BE2C (cell line): ENCODE data around the gene KRTAP10-1.
"Not testable (repeated sequence)": the region's sequence is repeated elsewhere in the genome, so short reads cannot be mapped to it uniquely, and the experiment has no call there.

Experiments
- DNase-seq: peaks from one replicate; pipeline ENCODE4 v3.0.0-alpha.2; 2020
- H3K27me3 ChIP-seq: fragments of 250-450 bp; sonication (Bioruptor Pico); 2 replicates; pipeline ENCODE4 v1.5.1; 2020; ENCODE audit warnings: mild to moderate bottlenecking
- H3K36me3 ChIP-seq: fragments of 250-450 bp; sonication (Bioruptor Pico); 2 replicates; pipeline ENCODE4 v1.5.1; 2020; ENCODE audit warnings: mild to moderate bottlenecking
- H3K4me1 ChIP-seq: fragments of 250-450 bp; sonication (Bioruptor Pico); 2 replicates; pipeline ENCODE4 v1.5.1; 2020
- H3K4me3 ChIP-seq: 2 replicates; pipeline ENCODE4 v1.5.1; 2011; ENCODE audit warnings: low read depth, low read length
- H3K9me3 ChIP-seq: fragments of 250-450 bp; sonication (Bioruptor Pico); 2 replicates; pipeline ENCODE4 v1.5.1; 2020
- TF ChIP-seq, protein P1 (sequence below): IDR thresholded peaks from 2 replicates; pipeline ENCODE4 v1.5.1; 2012; ENCODE audit warnings: mild to moderate bottlenecking, low read depth, low read length

The KRTAP10-1 gene

DNA sequence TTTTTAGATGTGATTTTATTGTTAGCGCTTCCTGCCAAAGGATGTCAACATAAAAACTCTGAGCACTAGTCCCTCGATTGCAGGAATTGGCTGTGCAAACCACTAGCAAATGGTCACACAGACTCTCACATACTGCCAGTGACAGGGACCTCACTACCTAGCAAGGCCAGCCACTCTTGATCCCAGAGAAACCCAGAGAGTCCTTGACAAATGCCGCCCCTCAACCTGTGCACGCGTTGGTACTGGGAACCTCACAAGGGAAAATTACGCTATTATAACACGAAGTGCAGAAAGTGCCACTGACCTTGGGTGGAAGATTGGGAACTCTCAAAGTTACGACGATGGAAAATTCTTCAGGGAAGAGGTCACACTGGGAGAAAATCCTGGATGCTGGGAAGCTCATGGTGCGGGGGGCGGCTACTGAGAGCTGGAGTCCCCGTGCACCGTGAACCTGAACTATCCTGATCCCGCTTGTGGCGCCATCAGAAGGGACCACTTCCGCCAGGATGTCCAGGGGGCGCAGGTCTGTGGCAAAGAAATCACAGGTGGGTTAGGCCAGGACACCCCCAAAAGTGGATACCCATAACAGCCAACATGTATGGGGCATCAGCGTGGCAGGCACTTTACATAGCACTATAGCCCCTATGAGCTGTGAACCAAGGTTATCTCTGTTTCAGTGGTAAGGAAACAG is 27.6 kb upstream of the KRTAP10-1 start:
- Histone ChIP-seq H3K4me3 (no peak overlapping the region), H3K4me1 (no peaks in the 10 kb centered on the region), H3K27me3 (no peaks in the 10 kb centered on the region; the same call in 1 of the 2 replicates), H3K9me3 (no peaks in the 10 kb centered on the region), H3K36me3 (no peaks in the 10 kb centered on the region)
- DNase-seq = no peak
- TF ChIP-seq, protein P1, sequence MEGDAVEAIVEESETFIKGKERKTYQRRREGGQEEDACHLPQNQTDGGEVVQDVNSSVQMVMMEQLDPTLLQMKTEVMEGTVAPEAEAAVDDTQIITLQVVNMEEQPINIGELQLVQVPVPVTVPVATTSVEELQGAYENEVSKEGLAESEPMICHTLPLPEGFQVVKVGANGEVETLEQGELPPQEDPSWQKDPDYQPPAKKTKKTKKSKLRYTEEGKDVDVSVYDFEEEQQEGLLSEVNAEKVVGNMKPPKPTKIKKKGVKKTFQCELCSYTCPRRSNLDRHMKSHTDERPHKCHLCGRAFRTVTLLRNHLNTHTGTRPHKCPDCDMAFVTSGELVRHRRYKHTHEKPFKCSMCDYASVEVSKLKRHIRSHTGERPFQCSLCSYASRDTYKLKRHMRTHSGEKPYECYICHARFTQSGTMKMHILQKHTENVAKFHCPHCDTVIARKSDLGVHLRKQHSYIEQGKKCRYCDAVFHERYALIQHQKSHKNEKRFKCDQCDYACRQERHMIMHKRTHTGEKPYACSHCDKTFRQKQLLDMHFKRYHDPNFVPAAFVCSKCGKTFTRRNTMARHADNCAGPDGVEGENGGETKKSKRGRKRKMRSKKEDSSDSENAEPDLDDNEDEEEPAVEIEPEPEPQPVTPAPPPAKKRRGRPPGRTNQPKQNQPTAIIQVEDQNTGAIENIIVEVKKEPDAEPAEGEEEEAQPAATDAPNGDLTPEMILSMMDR = no peak

DNA sequence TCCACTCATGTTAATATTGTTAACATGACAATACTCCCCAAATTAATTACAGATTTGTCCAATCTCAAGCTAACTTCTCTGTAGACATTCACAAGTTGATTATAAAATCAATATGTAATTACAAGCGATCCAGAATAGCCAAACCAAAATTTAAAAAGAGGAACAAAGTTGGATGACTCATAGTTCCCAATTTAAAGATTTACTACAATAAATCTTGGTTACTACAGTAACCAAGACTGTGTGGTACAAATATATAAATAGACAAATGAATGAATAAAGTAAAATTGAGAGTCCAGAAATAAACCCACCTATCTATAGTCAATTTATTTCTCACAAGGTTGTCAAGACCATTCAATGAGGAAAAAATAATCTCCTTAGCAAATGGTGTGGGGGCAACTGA is 26.4 kb upstream of the KRTAP10-1 start:
- TF ChIP-seq, protein P1 = no peak
- Histone ChIP-seq H3K4me1 (no peaks in the 10 kb centered on the region), H3K36me3 (no peaks in the 10 kb centered on the region), H3K4me3 (no peak overlapping the region), H3K27me3 (no peaks in the 10 kb centered on the region; the same call in 1 of the 2 replicates), H3K9me3 (no peaks in the 10 kb centered on the region)
- DNase-seq = no peak

DNA sequence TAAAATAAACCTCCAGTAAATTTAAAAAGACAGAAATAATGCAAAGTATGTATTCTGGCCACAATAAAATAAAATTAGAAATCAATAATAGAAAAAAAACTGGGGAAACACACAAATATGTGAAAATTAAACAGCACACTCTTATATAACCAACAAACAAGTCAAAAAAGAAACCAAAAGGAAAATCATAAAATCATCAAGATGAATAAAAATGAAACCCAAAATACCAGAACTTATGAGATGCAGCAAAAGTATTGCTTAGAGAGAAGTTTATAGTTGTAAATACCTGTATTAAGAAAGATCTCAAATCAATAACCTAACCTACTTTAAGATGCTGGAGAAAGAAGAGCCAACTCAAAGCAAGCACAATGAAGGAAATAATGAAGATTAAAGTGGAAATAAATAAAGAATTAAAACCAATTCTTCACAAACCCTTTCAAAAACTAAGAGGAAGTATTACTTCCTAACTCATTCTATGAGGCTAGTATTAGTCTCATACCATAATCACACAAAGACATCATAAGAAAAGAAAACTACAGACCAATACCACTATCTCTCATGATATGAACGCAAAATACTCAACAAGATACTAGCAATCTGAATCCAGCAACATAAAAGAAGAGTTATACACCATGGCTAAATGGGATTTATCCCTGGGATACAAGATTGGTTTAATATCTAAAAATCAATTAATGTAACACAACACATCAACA is 25.0 kb upstream of the KRTAP10-1 start:
- DNase-seq = no peak
- no peaks in the 10 kb centered on the region; the same call in 1 of the 2 replicates for H3K27me3 ChIP-seq
- no peaks in the 10 kb centered on the region for H3K4me1 ChIP-seq
- no peaks in the 10 kb centered on the region for H3K9me3 ChIP-seq
- no peak overlapping the region for H3K4me3 ChIP-seq
- TF ChIP-seq, protein P1 = no peak
- H3K36me3 ChIP-seq = no peaks in the 10 kb centered on the region

DNA sequence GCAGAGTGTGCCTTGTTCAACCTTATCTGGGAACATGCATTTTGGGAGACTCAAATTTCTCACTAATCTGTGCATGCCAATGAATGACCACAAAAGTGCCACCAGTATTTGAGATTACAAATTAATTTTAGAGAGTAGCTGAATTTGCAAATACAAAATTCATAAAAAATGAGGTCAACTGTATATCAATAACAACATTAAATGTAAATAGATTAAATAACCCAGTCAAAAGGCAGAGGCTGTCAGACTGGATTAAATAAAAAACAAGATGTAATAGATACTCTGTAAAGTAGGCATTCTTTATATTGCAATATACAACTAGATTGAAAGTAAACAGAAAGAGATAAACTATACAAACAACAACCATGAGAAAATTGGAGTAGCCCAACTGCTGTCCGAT is 24.1 kb upstream of the KRTAP10-1 start:
- Histone ChIP-seq H3K36me3 (no peaks in the 10 kb centered on the region), H3K4me3 (no peak overlapping the region), H3K27me3 (no peaks in the 10 kb centered on the region; the same call in 1 of the 2 replicates), H3K9me3 (no peaks in the 10 kb centered on the region), H3K4me1 (no peaks in the 10 kb centered on the region)
- no peak for DNase-seq
- TF ChIP-seq, protein P1 = no peak

DNA sequence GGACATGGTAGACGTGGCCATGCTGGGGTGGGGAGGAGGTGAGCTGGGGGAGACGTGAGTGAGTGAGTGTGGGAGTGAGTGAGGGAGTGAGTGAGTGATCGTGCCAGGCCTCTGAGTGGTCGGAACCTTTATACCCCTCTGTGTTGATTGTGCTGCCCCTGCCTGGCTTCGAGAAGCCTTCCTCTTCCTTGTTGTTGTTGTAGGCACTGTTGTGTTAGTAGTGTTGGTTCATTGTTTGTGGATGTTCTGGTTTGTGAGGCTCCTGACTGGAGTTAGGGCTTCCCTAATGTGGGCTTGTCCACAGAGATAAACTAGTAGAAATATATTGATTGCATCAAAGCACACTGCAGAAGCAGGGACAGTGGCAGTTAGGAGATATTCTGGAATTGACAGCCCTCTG is 18.7 kb upstream of the KRTAP10-1 start, which contains the start of gene KRTAP10-3:
KRTAP10-3 (minus strand) TSS at position 101 of the 400 bp plus-strand sequence; CDS start at position 21, 80 bp downstream.
- no peaks in the 10 kb centered on the region for H3K36me3 ChIP-seq
- H3K9me3 ChIP-seq = no peaks in the 10 kb centered on the region
- H3K4me3 ChIP-seq = no peak within 1 kb of the TSS
- no peak for DNase-seq
- H3K4me1 ChIP-seq = no peaks in the 10 kb centered on the region
- peaks cover 37% of the 10 kb centered on the region for H3K27me3 ChIP-seq
- TF ChIP-seq, protein P1 = no peak

DNA sequence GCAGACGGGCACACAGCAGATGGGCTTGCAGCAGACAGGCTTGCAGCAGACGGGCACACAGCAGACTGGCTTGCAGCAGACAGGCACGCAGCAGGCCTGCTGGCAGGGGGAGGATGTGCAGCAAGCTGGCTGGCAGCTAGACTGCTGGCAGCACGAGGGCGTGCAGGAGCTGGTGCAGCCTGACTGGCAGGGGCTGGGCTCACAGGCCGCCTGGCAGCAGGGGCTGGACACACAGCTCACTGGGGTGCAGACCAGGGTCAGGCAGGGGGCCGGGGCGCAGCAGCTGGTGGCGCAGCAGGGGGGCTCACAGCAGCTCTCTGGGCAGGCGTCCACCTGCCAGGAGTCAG is 18.3 kb upstream of the KRTAP10-1 start:
- peaks cover 41% of the 10 kb centered on the region for H3K27me3 ChIP-seq
- not testable (repeated sequence) for H3K4me3 ChIP-seq, DNase-seq, H3K9me3 ChIP-seq, H3K4me1 ChIP-seq, H3K36me3 ChIP-seq
